K562 (cell line): ENCODE results near the gene MRPL40. TPM values are rescaled to one million over a fixed set of nuclear protein-coding genes. Genes with fewer than 3 reads are reported as not detected.

Experiments used
- ATAC-seq: fragments of 200-7000 bp; cut with Tn5 transposase; 3 replicates; pipeline ENCODE4 v1.9.1; 2020; ENCODE audit warnings: moderate library complexity
- BruUV-seq: library from RNA; stranded (reverse); fragments of 400-500 nt; replicated peaks from 2 replicates; lab custom pipeline; 2021; lab: Mats Ljungman, UMichigan
- CTCF ChIA-PET: fragments of 300-600 bp; formaldehyde crosslinking; extraction: SDS; loops from one replicate; lab custom pipeline; 2021; ENCODE audit warnings: low intra/inter-chr PET ratio; lab: Yijun Ruan, JAX
- POLR2A ChIA-PET: fragments of 300-600, 350-650 bp; sonication (Branson Sonifier 250); formaldehyde crosslinking; extraction: SDS; loops from one replicate; lab custom pipeline; 2021; ENCODE audit warnings: antibody characterized with exemption, inconsistent platforms; lab: Yijun Ruan, JAX
- DNase-seq, 4 experiments: peaks; one replicate each; pipeline versions ENCODE4 v3.0.0 to v3.0.0-alpha.2; 2011 to 2018; ENCODE audit warnings: low spot score in 3 of 4, mixed read lengths in 3 of 4; ENCODE audit errors: extremely low read depth in 1 of 4
- FAIRE-seq: peaks from 2 replicates; lab custom pipeline; 2011; peaks lifted over from hg19 to GRCh38; lab: Jason Lieb, UNC
- H2AFZ ChIP-seq: 2 replicates; pipeline ENCODE4 v1.6.0; 2011; ENCODE audit warnings: low read depth, low read length, control low read depth, inconsistent platforms
- H3K27ac ChIP-seq: fragments of 200-600 bp; 3 replicates; pipeline ENCODE4 v1.8.0; 2011; ENCODE audit warnings: low read depth, mild to moderate bottlenecking, control low read depth, inconsistent platforms, low read length, moderate library complexity, mixed read lengths; ENCODE audit errors: extremely low read depth
- H3K27me3 ChIP-seq, 2 experiments: fragments of 300-600 bp in 1 of 2; 2 replicates in 1 of 2; 3 replicates in 1 of 2; pipeline versions ENCODE4 v1.6.0 to v1.8.0; 2011; ENCODE audit warnings: inconsistent platforms in 2 of 2, low read length in 2 of 2, mild to moderate bottlenecking in 1 of 2, mixed read lengths in 1 of 2, moderate library complexity in 1 of 2; ENCODE audit not compliant: control insufficient read depth in 2 of 2, insufficient read depth in 2 of 2
- H3K36me3 ChIP-seq: fragments of 300-600 bp; 3 replicates; pipeline ENCODE4 v1.8.0; 2011; ENCODE audit warnings: mild to moderate bottlenecking, low read length, inconsistent platforms; ENCODE audit not compliant: control insufficient read depth, insufficient read depth
- H3K4me1 ChIP-seq, 2 experiments: fragments of 200-600 bp in 1 of 2; replicated peaks in 1 of 2; 2 replicates in 1 of 2; 3 replicates in 1 of 2; pipeline versions ENCODE4 v1.5.1 to v1.8.0; 2011; ENCODE audit warnings: inconsistent platforms in 2 of 2, low read length in 2 of 2, mild to moderate bottlenecking in 1 of 2, mixed read lengths in 1 of 2, moderate library complexity in 1 of 2; ENCODE audit not compliant: control insufficient read depth in 2 of 2, insufficient read depth in 2 of 2
- H3K4me2 ChIP-seq: 2 replicates; pipeline ENCODE4 v1.6.1; 2011; ENCODE audit warnings: low read length, control low read depth, inconsistent platforms, mixed read lengths; ENCODE audit not compliant: insufficient read depth
- H3K4me3 ChIP-seq: fragments of 200-600 bp; sonication (generic), shearing (Covaris generic); 2 replicates; pipeline ENCODE4 v1.5.1; 2016; ENCODE audit warnings: control low read depth, inconsistent platforms
- H3K79me2 ChIP-seq: fragments of 200-600 bp; 3 replicates; pipeline ENCODE4 v1.8.0; 2011; ENCODE audit warnings: low read length, inconsistent platforms; ENCODE audit not compliant: control insufficient read depth, insufficient read depth
- H3K9ac ChIP-seq, 2 experiments: 2 replicates each; pipeline versions ENCODE4 v1.6.0 to v1.6.1; 2011; ENCODE audit warnings: low read depth in 2 of 2, low read length in 2 of 2, control low read depth in 1 of 2, inconsistent platforms in 1 of 2, mild to moderate bottlenecking in 1 of 2, mixed read lengths in 1 of 2; ENCODE audit not compliant: insufficient read depth in 1 of 2
- H3K9me1 ChIP-seq: one replicate; pipeline ENCODE4 v1.6.0; 2011; ENCODE audit warnings: inconsistent platforms, mild to moderate bottlenecking, low read length, moderate library complexity; ENCODE audit not compliant: control insufficient read depth, insufficient read depth
- H3K9me3 ChIP-seq: replicated peaks from 2 replicates; pipeline ENCODE4 v1.5.1; 2011; ENCODE audit warnings: low read depth, low read length, inconsistent platforms; ENCODE audit not compliant: control insufficient read depth, insufficient read depth
- H4K20me1 ChIP-seq: replicated peaks from 2 replicates; pipeline ENCODE4 v1.6.1; 2011; ENCODE audit warnings: low read length, inconsistent platforms, mixed read lengths; ENCODE audit not compliant: control insufficient read depth, insufficient read depth
- FOXM1 ChIP-seq, 2 experiments: fragments of 450-650 bp in 1 of 2; sonication (generic) in 1 of 2; formaldehyde crosslinking in 1 of 2; IDR thresholded peaks; 2 replicates each; pipeline versions ENCODE4 v1.6.1 to v1.9.0; 2017 to 2022; ENCODE audit warnings: low read depth in 2 of 2, mild to moderate bottlenecking in 2 of 2, missing genetic modification reagents in 1 of 2, moderate library complexity in 1 of 2
- GTF2E2 ChIP-seq: fragments of 200-800 bp; sonication (Bioruptor generic); IDR thresholded peaks from 2 replicates; pipeline ENCODE4 v1.6.1; 2016; ENCODE audit warnings: missing genetic modification characterization, missing compliant biosample characterization
- SMAD1 ChIP-seq: fragments of 150-350 bp; IDR thresholded peaks from 2 replicates; pipeline ENCODE4 v1.6.1; 2014; ENCODE audit warnings: low read length, low read depth; ENCODE audit not compliant: partially characterized antibody
- WHSC1 ChIP-seq: IDR thresholded peaks from one replicate; pipeline ENCODE4 v1.6.1; 2012; ENCODE audit warnings: low read length, control low read depth, inconsistent platforms
- ZC3H11A ChIP-seq: IDR thresholded peaks from 2 replicates; pipeline ENCODE4 v1.6.1; 2012; ENCODE audit warnings: low read depth, low read length, improper control_type of control experiment
- ZNF431 ChIP-seq: sonication (generic); formaldehyde crosslinking; IDR thresholded peaks from 2 replicates; pipeline ENCODE4 v1.8.0; 2022; ENCODE audit warnings: mild to moderate bottlenecking, missing genetic modification reagents
- WGBS: fragments of 100-300 bp; shearing (Covaris generic); methylation state at CpG from one replicate; pipeline ENCODE4 v1.1.6; 2016; ENCODE audit warnings: low coverage, mixed read lengths; ENCODE audit not compliant: insufficient coverage; ENCODE audit errors: missing lambda C conversion rate; 5-methylcytosine and 5-hydroxymethylcytosine counted together
- in situ Hi-C: fragments of 300-500 bp; cut with MboI; formaldehyde crosslinking; loops from 4 replicates; pipeline ENCODE4 v1.15.0; 2018; ENCODE audit warnings: inconsistent platforms, mixed read lengths
- intact Hi-C: fragments of 100-400 bp; cut with micrococcal nuclease; formaldehyde crosslinking; loops from 2 replicates; pipeline ENCODE4 v1.14.2; 2022
- polyA plus RNA-seq, 8 experiments: library from polyadenylated mRNA; depleted of rRNA in 4 of 8; stranded (reverse) in 5 of 8; unstranded in 3 of 8; fragments of >200 nt; fragmentation: Nextera tagmentation in 2 of 8; fragmentation: Illumina TruSeq in 1 of 8; extraction: Ambion mirVana in 2 of 8; extraction: Trizol in 1 of 8; gene quantifications; 2 replicates each; pipeline versions ENCODE4 v1.2.1 to v1.2.3, GENCODE V29; 2011 to 2014; ENCODE audit warnings: inconsistent platforms in 1 of 8, missing spikeins in 1 of 8
- total RNA-seq, 7 experiments: library from RNA; depleted of rRNA in 6 of 7; stranded (reverse); fragments of >200 nt in 6 of 7; fragmentation: Illumina TruSeq in 2 of 7; extraction: Trizol in 2 of 7; gene quantifications; 2 replicates each; pipeline versions ENCODE4 v1.2.1 to v1.2.3, GENCODE V29; 2011 to 2021; ENCODE audit warnings: low replicate concordance in 1 of 7
- TF ChIP-seq, protein P1 (sequence below): fragments of 200-600 bp; sonication (generic); IDR thresholded peaks from one replicate; pipeline ENCODE4 v1.6.1; 2012; ENCODE audit warnings: mild to moderate bottlenecking, low read depth, low read length, inconsistent platforms

MRPL40 gene
- total and polyA plus RNA-seq, 9 of the 15 experiments (the other 6 are each of a cell fraction or from before 2014, with no cell fraction given): 132 to 652 (median 208) TPM

DNA sequence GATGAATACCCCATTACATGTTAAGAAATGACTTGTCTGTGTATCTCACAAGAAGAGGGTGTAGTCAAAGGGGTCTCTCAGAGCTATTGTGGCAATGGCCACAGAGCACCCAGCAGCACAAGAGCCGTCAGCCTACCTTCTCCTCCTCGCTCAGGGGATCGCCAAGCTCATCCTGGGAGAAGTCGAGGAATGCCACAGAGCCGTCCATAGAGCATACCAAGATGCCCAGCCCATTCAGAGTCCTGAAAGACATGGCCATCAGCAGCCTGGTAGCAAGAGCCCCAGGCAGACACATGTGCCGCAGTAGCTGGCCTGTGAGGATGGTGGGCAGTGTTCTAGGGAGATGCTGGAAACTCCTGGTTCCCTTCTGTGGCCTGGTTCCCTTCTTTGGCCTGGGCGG lies 44.8 kb upstream of the MRPL40 start:
- no peak for DNase-seq
- Histone ChIP-seq H2AFZ (no peak overlapping the region), H3K4me3 (no peak overlapping the region), H3K36me3 (peaks cover 96% of the 10 kb centered on the region), H3K4me2 (no peak overlapping the region), H3K27ac (no peak overlapping the region), H3K79me2 (no peaks in the 10 kb centered on the region), H4K20me1 (0 out of 2 replicates have a peak, but pooled peaks cover 3% of the 10 kb centered on the region), H3K4me1 (no peaks in the 10 kb centered on the region), H3K9me3 (no peaks in the 10 kb centered on the region), H3K9me1 (no peaks in the 10 kb centered on the region), H3K27me3 (no peaks in the 10 kb centered on the region), H3K9ac (no peak overlapping the region)
- ChIA-PET POLR2A (interaction anchor here (1.0 to 3.9 kb wide), 9 partner anchors 9 to 209 kb away, joined by 3 to 39 read pairs (median 5); partner anchors contain the start of gene SLC25A1), CTCF (interaction anchor here (0.7 kb wide), 1 partner anchor 18 kb away, joined by 3 read pairs; no protein-coding TSS in a partner anchor)
- BruUV-seq: no TSS peak
- in situ Hi-C loops: no loop called here
- no peak for FAIRE-seq
- 93% methylated on average over 7 of the region's 7 CpGs for WGBS
- ATAC-seq: no peak
- intact Hi-C loops: no loop called here
- TF ChIP-seq ZC3H11A: 0 out of 2 replicates have a peak, but pooled peaks have one; percentile 1
- TF ChIP-seq ZNF431 (CRISPR knock-in tag): 0 out of 2 replicates have a peak, but pooled peaks have one; percentile 27
- TF ChIP-seq, protein P1, sequence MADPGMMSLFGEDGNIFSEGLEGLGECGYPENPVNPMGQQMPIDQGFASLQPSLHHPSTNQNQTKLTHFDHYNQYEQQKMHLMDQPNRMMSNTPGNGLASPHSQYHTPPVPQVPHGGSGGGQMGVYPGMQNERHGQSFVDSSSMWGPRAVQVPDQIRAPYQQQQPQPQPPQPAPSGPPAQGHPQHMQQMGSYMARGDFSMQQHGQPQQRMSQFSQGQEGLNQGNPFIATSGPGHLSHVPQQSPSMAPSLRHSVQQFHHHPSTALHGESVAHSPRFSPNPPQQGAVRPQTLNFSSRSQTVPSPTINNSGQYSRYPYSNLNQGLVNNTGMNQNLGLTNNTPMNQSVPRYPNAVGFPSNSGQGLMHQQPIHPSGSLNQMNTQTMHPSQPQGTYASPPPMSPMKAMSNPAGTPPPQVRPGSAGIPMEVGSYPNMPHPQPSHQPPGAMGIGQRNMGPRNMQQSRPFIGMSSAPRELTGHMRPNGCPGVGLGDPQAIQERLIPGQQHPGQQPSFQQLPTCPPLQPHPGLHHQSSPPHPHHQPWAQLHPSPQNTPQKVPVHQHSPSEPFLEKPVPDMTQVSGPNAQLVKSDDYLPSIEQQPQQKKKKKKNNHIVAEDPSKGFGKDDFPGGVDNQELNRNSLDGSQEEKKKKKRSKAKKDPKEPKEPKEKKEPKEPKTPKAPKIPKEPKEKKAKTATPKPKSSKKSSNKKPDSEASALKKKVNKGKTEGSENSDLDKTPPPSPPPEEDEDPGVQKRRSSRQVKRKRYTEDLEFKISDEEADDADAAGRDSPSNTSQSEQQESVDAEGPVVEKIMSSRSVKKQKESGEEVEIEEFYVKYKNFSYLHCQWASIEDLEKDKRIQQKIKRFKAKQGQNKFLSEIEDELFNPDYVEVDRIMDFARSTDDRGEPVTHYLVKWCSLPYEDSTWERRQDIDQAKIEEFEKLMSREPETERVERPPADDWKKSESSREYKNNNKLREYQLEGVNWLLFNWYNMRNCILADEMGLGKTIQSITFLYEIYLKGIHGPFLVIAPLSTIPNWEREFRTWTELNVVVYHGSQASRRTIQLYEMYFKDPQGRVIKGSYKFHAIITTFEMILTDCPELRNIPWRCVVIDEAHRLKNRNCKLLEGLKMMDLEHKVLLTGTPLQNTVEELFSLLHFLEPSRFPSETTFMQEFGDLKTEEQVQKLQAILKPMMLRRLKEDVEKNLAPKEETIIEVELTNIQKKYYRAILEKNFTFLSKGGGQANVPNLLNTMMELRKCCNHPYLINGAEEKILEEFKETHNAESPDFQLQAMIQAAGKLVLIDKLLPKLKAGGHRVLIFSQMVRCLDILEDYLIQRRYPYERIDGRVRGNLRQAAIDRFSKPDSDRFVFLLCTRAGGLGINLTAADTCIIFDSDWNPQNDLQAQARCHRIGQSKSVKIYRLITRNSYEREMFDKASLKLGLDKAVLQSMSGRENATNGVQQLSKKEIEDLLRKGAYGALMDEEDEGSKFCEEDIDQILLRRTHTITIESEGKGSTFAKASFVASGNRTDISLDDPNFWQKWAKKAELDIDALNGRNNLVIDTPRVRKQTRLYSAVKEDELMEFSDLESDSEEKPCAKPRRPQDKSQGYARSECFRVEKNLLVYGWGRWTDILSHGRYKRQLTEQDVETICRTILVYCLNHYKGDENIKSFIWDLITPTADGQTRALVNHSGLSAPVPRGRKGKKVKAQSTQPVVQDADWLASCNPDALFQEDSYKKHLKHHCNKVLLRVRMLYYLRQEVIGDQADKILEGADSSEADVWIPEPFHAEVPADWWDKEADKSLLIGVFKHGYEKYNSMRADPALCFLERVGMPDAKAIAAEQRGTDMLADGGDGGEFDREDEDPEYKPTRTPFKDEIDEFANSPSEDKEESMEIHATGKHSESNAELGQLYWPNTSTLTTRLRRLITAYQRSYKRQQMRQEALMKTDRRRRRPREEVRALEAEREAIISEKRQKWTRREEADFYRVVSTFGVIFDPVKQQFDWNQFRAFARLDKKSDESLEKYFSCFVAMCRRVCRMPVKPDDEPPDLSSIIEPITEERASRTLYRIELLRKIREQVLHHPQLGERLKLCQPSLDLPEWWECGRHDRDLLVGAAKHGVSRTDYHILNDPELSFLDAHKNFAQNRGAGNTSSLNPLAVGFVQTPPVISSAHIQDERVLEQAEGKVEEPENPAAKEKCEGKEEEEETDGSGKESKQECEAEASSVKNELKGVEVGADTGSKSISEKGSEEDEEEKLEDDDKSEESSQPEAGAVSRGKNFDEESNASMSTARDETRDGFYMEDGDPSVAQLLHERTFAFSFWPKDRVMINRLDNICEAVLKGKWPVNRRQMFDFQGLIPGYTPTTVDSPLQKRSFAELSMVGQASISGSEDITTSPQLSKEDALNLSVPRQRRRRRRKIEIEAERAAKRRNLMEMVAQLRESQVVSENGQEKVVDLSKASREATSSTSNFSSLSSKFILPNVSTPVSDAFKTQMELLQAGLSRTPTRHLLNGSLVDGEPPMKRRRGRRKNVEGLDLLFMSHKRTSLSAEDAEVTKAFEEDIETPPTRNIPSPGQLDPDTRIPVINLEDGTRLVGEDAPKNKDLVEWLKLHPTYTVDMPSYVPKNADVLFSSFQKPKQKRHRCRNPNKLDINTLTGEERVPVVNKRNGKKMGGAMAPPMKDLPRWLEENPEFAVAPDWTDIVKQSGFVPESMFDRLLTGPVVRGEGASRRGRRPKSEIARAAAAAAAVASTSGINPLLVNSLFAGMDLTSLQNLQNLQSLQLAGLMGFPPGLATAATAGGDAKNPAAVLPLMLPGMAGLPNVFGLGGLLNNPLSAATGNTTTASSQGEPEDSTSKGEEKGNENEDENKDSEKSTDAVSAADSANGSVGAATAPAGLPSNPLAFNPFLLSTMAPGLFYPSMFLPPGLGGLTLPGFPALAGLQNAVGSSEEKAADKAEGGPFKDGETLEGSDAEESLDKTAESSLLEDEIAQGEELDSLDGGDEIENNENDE: peak; percentile 33
- no peak for TF ChIP-seq SMAD1
- no peak for TF ChIP-seq FOXM1 (IDR thresholded peaks at IDR 0.05; ENCODE audit: low read depth)
- TF ChIP-seq FOXM1 (CRISPR knock-in tag; IDR thresholded peaks at IDR 0.05; ENCODE audit: low read depth): no peak
- no peak for TF ChIP-seq GTF2E2 (tag)
- peak; percentile 93 for TF ChIP-seq WHSC1
